HEK293 (cell line): ENCODE measurements around the gene MCM8.

ENCODE experiments used
- CTCF ChIA-PET: fragments of 350-600 bp; formaldehyde crosslinking; extraction: SDS; loops from one replicate; lab custom pipeline; 2021; ENCODE audit warnings: antibody characterized with exemption; lab: Yijun Ruan, JAX
- POLR2A ChIA-PET: fragments of 300-600 bp; formaldehyde crosslinking; extraction: SDS; loops from one replicate; lab custom pipeline; 2020; ENCODE audit warnings: antibody characterized with exemption, inconsistent platforms; lab: Yijun Ruan, JAX
- H3K27ac ChIP-seq: fragments of 200-500 bp; sonication (Bioruptor generic); 2 replicates; pipeline ENCODE4 v1.5.1; 2014; ENCODE audit warnings: low read depth, low read length, control low read depth, inconsistent platforms; ENCODE audit errors: extremely low read depth
- H3K36me3 ChIP-seq, 2 experiments: fragments of 200-500 bp in 1 of 2; sonication (Bioruptor generic) in 1 of 2; 1 replicate in 1 of 2; 2 replicates in 1 of 2; pipeline ENCODE4 v1.5.1; 2014 to 2017; ENCODE audit warnings: inconsistent platforms in 2 of 2, low read length in 2 of 2; ENCODE audit not compliant: control insufficient read depth in 2 of 2, insufficient read depth in 1 of 2
- H3K4me1 ChIP-seq: fragments of 200-500 bp; sonication (Bioruptor generic); 2 replicates; pipeline ENCODE4 v1.5.1; 2014; ENCODE audit warnings: mild to moderate bottlenecking, low read length, inconsistent platforms; ENCODE audit not compliant: control insufficient read depth, insufficient read depth
- H3K4me3 ChIP-seq: 2 replicates; pipeline ENCODE4 v1.5.1; 2011; ENCODE audit warnings: low read depth, mild to moderate bottlenecking, control low read depth, low read length, moderate library complexity
- H3K9me3 ChIP-seq: fragments of 200-500 bp; sonication (Bioruptor generic); 2 replicates; pipeline ENCODE4 v1.5.1; 2014; ENCODE audit warnings: low read depth, low read length, inconsistent platforms; ENCODE audit not compliant: control insufficient read depth, insufficient read depth
- BCL11A ChIP-seq: fragments of 450-650 bp; formaldehyde crosslinking; IDR thresholded peaks from 2 replicates; pipeline ENCODE4 v1.5.1; 2016; ENCODE audit warnings: low read depth, missing biosample characterization, missing genetic modification characterization
- EGR2 ChIP-seq: fragments of 450-650 bp; formaldehyde crosslinking; IDR thresholded peaks from 2 replicates; pipeline ENCODE4 v1.5.1; 2016; ENCODE audit warnings: low read depth, missing biosample characterization, missing genetic modification characterization
- HOXC10 ChIP-seq: sonication (generic); formaldehyde crosslinking; IDR thresholded peaks from 2 replicates; pipeline ENCODE4 v1.8.1; 2023; ENCODE audit warnings: mild to moderate bottlenecking, missing genetic modification reagents
- TCF7L2 ChIP-seq: IDR thresholded peaks from 2 replicates; pipeline ENCODE4 v1.6.1; 2011; ENCODE audit warnings: low read depth, mild to moderate bottlenecking, inconsistent platforms, low read length, moderate library complexity, borderline replicate concordance
- ZBTB11 ChIP-seq: fragments of 450-650 bp; formaldehyde crosslinking; conservative IDR thresholded peaks from 2 replicates; pipeline ENCODE4 v1.5.1; 2016; ENCODE audit warnings: low read depth, missing biosample characterization, missing genetic modification characterization
- ZBTB20 ChIP-seq: fragments of 450-650 bp; formaldehyde crosslinking; IDR thresholded peaks from 2 replicates; pipeline ENCODE4 v1.5.1; 2016; ENCODE audit warnings: missing biosample characterization, missing genetic modification characterization
- ZFP41 ChIP-seq: fragments of 450-650 bp; formaldehyde crosslinking; IDR thresholded peaks from 2 replicates; pipeline ENCODE4 v1.5.1; 2016; ENCODE audit warnings: missing biosample characterization, missing genetic modification characterization, borderline replicate concordance
- ZNF10 ChIP-seq: fragments of 450-650 bp; formaldehyde crosslinking; IDR thresholded peaks from 2 replicates; pipeline ENCODE4 v1.5.1; 2017; ENCODE audit warnings: missing biosample characterization, missing genetic modification characterization
- ZNF121 ChIP-seq: fragments of 450-650 bp; formaldehyde crosslinking; IDR thresholded peaks from 2 replicates; pipeline ENCODE4 v1.5.1; 2016; ENCODE audit warnings: missing biosample characterization, missing genetic modification characterization
- ZNF133 ChIP-seq: fragments of 450-650 bp; formaldehyde crosslinking; IDR thresholded peaks from 2 replicates; pipeline ENCODE4 v1.5.1; 2016; ENCODE audit warnings: missing biosample characterization, missing genetic modification characterization
- ZNF223 ChIP-seq: fragments of 450-650 bp; formaldehyde crosslinking; IDR thresholded peaks from 2 replicates; pipeline ENCODE4 v1.5.1; 2016; ENCODE audit warnings: missing biosample characterization, missing genetic modification characterization
- ZNF24 ChIP-seq: fragments of 450-650 bp; formaldehyde crosslinking; IDR thresholded peaks from 2 replicates; pipeline ENCODE4 v1.5.1; 2016; ENCODE audit warnings: missing biosample characterization, missing genetic modification characterization
- ZNF248 ChIP-seq: fragments of 450-650 bp; formaldehyde crosslinking; IDR thresholded peaks from 2 replicates; pipeline ENCODE4 v1.5.1; 2017; ENCODE audit warnings: missing biosample characterization, missing genetic modification characterization
- ZNF423 ChIP-seq: fragments of 450-650 bp; formaldehyde crosslinking; IDR thresholded peaks from 2 replicates; pipeline ENCODE4 v1.5.1; 2016; ENCODE audit warnings: missing biosample characterization, missing genetic modification characterization
- ZNF510 ChIP-seq: fragments of 450-650 bp; formaldehyde crosslinking; IDR thresholded peaks from 2 replicates; pipeline ENCODE4 v1.5.1; 2018; ENCODE audit warnings: mild to moderate bottlenecking, missing genetic modification characterization, missing biosample characterization; ENCODE audit not compliant: insufficient replicate concordance
- ZNF600 ChIP-seq: fragments of 450-650 bp; formaldehyde crosslinking; IDR thresholded peaks from 2 replicates; pipeline ENCODE4 v1.5.1; 2016; ENCODE audit warnings: missing biosample characterization, missing genetic modification characterization
- ZNF645 ChIP-seq: fragments of 450-650 bp; formaldehyde crosslinking; IDR thresholded peaks from 2 replicates; pipeline ENCODE4; 2016; ENCODE audit warnings: missing biosample characterization, missing genetic modification characterization
- ZNF660 ChIP-seq: fragments of 450-650 bp; IDR thresholded peaks from 2 replicates; pipeline ENCODE4 v1.5.1; 2018; ENCODE audit warnings: missing biosample characterization, mild to moderate bottlenecking, missing genetic modification characterization
- ZNF791 ChIP-seq: fragments of 450-650 bp; formaldehyde crosslinking; IDR thresholded peaks from 2 replicates; pipeline ENCODE4 v1.5.1; 2016; ENCODE audit warnings: missing biosample characterization, missing genetic modification characterization
- ZNF830 ChIP-seq: fragments of 450-650 bp; IDR thresholded peaks from 2 replicates; pipeline ENCODE4 v1.5.0; 2018; ENCODE audit warnings: missing biosample characterization, missing genetic modification characterization, low read depth, mild to moderate bottlenecking, moderate library complexity
- TF ChIP-seq, protein P1 (sequence below): fragments of 450-650 bp; formaldehyde crosslinking; IDR thresholded peaks from 2 replicates; pipeline ENCODE4 v1.5.1; 2017; ENCODE audit warnings: missing biosample characterization, missing genetic modification characterization

Gene MCM8

GRCh38 chr20:5973971-5974370 lies 23.5 kb downstream of the MCM8 start (continued):
- TF ChIP-seq ZNF645 (tag by site-specific recombination): no peak

DNA sequence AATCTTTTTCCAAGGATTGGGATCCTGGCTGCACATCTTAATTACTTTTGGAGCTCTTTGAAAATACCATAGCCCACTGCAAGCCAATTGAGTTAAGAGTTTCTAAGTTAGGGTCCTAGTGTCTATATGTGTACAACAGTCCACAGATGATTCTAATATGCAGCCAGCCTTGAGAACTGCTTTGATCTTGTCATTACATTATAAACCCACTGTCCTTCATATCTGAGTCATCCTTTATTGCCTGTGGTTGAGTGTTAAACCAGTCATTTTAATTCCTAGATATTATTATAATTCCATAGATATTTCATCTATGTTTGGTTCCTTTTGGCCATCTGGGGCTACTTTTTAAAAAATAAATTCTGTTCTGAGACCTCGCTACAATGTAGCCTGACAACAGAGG lies 24.1 kb downstream of the MCM8 start:
- H3K36me3 ChIP-seq: peaks cover 30 to 87% of the 10 kb centered on the region in 2 experiments; a peak in 2 of 3 replicates
- H3K4me3 ChIP-seq: no peak overlapping the region
- no peak overlapping the region for H3K27ac ChIP-seq
- CTCF ChIA-PET: interaction anchor here (0.6 to 0.7 kb wide), 2 partner anchors 21 to 460 kb away, joined by 3 read pairs; no protein-coding TSS in a partner anchor
- POLR2A ChIA-PET: no interaction called here
- no peaks in the 10 kb centered on the region for H3K9me3 ChIP-seq
- H3K4me1 ChIP-seq: no peaks in the 10 kb centered on the region
- TF ChIP-seq TCF7L2 (no peak), ZNF510 (no peak), ZNF248 (tag by site-specific recombination) (no peak), ZNF121 (tag by site-specific recombination) (no peak), ZNF133 (tag by site-specific recombination) (no peak), BCL11A (no peak), ZNF24 (no peak), ZNF830 (tag by site-specific recombination) (no peak), ZNF791 (tag by site-specific recombination) (no peak), ZBTB20 (tag by site-specific recombination) (no peak), ZNF600 (no peak), ZNF660 (tag by site-specific recombination) (no peak), EGR2 (no peak), ZBTB11 (tag by site-specific recombination) (no peak), ZFP41 (tag by site-specific recombination) (no peak), ZNF10 (no peak), ZNF423 (tag by site-specific recombination) (no peak), HOXC10 (CRISPR knock-in tag) (no peak), ZNF223 (tag by site-specific recombination) (no peak)
- TF ChIP-seq, protein P1, sequence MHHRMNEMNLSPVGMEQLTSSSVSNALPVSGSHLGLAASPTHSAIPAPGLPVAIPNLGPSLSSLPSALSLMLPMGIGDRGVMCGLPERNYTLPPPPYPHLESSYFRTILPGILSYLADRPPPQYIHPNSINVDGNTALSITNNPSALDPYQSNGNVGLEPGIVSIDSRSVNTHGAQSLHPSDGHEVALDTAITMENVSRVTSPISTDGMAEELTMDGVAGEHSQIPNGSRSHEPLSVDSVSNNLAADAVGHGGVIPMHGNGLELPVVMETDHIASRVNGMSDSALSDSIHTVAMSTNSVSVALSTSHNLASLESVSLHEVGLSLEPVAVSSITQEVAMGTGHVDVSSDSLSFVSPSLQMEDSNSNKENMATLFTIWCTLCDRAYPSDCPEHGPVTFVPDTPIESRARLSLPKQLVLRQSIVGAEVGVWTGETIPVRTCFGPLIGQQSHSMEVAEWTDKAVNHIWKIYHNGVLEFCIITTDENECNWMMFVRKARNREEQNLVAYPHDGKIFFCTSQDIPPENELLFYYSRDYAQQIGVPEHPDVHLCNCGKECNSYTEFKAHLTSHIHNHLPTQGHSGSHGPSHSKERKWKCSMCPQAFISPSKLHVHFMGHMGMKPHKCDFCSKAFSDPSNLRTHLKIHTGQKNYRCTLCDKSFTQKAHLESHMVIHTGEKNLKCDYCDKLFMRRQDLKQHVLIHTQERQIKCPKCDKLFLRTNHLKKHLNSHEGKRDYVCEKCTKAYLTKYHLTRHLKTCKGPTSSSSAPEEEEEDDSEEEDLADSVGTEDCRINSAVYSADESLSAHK (tag by site-specific recombination): no peak
